GM18951 (cell line): ENCODE data around the gene ZFX.

ENCODE experiments used
- POLR2A ChIP-seq: IDR thresholded peaks from 4 replicates; pipeline ENCODE4 v1.6.1; 2011; ENCODE audit warnings: mild to moderate bottlenecking; ENCODE audit not compliant: insufficient read length, insufficient read depth; ENCODE audit errors: extremely low read depth
- in situ Hi-C: fragments of 300-500 bp; cut with MboI; formaldehyde crosslinking; loops from one replicate; pipeline ENCODE4 v1.12.0; 2022; ENCODE audit warnings: low sequenced_read_pairs, mixed read lengths, inconsistent platforms; ENCODE audit not compliant: unreplicated experiment

The ZFX gene

DNA sequence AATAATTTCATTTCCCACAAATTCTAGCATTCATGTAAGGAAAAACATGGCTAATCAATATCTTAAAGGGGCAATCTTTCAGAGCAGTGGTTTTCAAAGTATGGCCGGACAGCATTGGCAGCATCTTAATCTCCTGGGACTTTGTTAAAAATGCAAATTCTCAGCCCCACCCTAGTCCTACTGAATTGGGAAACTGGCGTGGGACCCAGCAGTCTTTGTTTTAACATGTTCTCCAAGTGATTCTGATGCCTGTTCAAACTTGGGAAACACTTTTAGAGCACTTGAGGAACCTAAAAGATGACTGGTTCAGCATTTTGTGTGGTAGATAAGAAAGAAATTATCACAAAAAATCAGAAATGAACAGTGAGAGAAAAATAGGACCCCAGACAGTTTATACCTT lies 65.7 kb downstream of the ZFX start:
- in situ Hi-C loops, result no loop called here
- TF ChIP-seq POLR2A, result no peak

DNA sequence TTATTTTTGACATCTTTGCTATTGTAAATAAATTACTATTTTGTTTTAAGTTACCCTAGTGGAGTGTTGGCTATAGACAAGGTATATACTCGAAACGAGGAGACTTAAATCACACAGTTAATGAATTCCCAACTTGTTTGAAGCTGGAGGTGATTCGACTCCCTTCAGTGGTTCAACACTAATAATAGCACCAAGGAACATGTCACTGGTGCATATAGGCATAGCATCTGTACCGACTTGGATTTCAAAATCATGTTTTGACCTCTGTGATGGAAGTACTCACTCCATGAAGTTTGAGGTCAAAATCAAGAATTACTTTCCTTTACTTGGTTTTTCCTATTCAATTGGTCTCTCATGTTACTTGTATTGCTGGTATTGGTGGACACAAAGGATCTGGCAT lies 66.5 kb downstream of the ZFX start:
- no peak for TF ChIP-seq POLR2A
- in situ Hi-C loops, result no loop called here

DNA sequence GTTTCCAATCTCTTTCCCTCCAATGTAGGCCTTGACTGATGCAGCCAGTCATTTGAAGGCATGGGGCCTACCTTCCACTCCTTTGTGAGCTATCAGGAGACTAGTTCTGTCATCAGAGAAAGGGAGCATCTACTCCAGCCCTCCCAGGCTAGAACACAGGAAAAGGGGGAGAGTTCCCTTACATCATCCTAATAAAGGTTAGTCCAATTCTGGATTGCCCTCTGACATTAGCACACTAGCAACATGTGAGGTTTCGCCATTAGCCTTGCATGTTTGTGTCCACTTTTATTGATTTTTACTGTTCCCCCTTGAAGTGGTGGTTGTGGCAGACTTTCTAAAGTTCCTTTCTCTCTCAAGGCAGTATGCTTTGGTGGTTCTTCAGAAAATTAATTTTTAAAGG lies 67.3 kb downstream of the ZFX start:
- in situ Hi-C loops, result no loop called here
- TF ChIP-seq POLR2A, result no peak

DNA sequence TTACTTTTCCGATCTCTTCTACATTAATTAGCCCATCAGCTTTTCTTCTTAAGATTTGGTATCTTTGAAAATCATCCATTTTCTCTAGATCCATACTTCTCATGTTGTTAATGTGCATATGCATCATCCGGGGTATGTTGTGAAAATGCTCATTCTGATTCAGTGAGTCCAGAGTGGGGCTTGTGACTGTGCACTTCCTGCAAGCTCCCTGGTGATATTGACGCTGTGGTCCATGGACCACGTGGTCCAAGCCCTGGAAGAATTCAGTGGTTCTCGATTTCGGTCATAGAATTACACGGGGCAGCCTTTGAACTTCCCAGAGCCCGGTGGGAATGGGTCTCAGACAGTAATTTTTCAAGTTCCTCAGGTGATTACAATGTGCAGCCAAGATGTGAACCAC lies 69.8 kb downstream of the ZFX start:
- in situ Hi-C loops, result no loop called here
- TF ChIP-seq POLR2A, result no peak

DNA sequence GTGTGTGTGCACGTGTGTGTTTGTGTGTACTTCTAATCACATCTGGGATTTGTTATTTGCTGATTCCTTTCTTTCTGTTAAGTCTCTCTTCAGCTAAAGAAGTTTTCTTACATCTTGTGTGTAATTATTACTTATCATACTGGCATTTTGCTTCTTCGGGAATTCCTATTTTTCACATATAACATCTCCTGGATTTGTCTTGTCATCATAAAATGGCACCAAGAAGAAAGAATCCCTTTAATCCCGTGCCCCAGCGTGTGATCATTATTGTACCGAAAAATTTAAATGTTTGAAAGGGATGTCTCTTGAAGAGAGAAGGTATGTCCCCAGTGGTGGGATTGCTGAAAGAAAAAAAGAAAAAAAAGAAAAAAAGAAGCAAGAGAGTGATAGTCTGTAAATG lies 72.3 kb downstream of the ZFX start:
- in situ Hi-C loops, result loop anchor here (10.0 kb wide), 1 partner anchor 307 kb away; no protein-coding TSS in a partner anchor
- TF ChIP-seq POLR2A, result no peak

DNA sequence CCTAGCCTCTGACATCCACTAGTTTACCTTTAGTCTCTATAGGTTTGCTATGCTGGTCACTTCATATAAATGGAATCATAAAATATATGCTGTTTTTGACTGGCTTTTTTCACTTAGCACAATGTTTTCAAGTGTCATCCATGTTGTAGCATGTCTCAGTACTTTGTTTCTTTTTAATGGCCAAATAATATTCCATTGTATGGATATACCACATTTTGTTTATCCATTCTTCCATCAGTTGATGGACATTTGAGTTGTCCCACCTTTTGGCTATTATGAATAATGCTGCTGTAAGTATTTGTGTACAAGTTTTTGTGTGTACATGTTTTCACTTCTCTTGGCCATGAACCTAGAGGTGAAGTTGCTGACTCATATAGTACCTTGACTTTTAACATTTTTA lies 75.7 kb downstream of the ZFX start:
- no peak for TF ChIP-seq POLR2A
- in situ Hi-C loops, result loop anchor here (10.0 kb wide), 1 partner anchor 310 kb away; no protein-coding TSS in a partner anchor

DNA sequence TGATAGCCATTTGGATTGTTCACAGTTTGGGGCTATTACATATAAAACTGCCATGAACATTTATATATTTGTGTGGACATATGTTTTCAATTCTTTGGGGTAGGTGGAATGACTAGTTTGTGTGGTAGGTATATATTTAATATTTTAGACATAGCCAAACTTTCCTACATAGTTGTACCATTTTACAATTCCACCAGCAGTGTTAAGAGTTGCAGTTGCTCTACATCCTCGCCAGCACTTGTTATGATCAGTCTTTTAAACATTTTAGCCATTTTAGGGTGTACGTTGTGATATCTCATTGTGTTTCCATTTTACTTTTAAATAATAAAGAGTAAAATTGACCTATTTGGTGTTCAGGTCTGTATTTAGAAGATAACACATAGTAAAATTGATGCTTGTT lies 76.6 kb downstream of the ZFX start:
- in situ Hi-C loops, result loop anchor here (10.0 kb wide), 1 partner anchor 311 kb away; no protein-coding TSS in a partner anchor
- TF ChIP-seq POLR2A, result no peak

DNA sequence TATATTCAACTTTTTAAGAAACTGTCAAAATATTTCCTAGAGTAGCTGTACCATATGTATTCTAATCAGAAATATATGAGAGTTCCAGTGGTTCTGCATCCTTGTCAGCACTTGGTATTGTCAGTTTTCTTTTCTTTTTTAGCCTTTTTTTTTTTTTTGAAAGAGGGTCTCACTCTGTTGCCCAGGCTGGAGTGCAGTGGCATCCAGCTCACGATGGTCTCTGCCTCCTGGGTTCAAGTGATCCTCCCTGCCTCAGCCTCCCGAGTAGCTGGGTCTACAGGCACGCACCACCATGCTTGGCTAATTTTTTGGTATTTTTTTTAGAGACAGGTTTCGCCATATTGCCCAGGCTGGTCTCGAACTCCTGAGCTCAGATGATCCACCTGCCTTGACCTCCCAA lies 79.1 kb downstream of the ZFX start:
- in situ Hi-C loops, result loop anchor here (10.0 kb wide), 1 partner anchor 314 kb away; no protein-coding TSS in a partner anchor
- TF ChIP-seq POLR2A, result no peak

DNA sequence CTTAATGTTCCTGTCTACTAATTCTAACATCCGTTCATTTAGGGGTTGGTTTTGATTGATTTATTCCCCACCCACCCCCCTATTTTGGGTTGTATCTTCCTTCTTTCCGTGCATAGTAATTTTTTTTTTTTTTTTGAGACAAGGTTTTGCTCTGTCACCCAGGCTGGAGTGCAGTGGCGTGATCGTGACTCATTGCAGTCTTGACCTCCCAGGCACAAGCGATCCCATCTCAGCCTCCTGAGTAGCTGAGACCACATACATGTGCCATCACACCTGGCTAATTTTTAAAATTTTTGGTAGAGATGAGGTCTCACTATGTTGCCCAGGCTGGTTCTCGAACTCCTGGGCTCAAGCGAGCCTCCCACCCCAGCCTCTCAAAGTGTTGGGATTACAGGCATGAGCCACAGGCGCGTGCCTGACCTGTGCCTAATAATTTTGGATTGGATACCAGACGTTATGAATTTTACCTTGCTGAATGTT lies 79.9 kb downstream of the ZFX start:
- TF ChIP-seq POLR2A, result no peak
- in situ Hi-C loops, result loop anchor here (10.0 kb wide), 1 partner anchor 315 kb away; no protein-coding TSS in a partner anchor

DNA sequence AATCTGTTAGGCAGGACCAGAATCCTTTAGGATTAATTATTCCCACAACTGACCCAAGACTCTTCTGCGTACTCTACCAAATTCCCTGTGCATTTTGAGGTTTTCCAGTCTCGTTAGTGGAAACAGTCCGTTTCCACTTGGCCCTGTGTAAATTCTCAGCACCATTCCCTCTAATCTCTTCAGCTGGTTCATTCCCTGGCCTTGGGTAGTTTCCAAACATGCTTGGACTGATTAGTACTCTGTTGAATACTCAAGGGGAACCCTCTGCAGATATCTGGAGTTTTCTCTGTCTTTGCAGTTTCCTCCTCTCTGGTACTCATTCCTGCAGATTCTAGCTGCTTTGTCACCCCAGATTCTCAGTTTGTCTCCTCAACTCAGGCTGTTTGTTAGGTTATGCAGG lies 80.4 kb downstream of the ZFX start:
- in situ Hi-C loops, result loop anchor here (10.0 kb wide), 1 partner anchor 315 kb away; no protein-coding TSS in a partner anchor
- no peak for TF ChIP-seq POLR2A

DNA sequence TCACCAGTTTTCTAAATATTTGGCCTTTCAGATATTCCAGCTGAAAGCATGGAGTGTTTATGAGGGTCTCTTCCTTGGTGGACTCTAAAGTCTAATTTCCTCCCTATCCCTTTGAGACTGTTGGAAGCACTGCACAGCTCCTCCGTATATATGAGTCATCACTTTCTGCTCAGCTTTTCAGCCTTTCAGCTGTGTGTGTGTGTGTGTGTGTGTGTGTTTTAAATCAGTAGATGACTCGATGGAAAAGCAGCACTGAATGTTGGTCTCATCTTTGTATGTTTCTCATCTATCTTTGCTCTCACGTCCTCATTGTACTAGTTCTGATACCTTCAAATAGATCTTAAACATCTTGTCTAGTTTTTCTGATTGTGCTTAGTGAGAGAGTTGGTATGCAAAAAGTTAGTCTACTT lies 81.6 kb downstream of the ZFX start:
- in situ Hi-C loops, result no loop called here
- no peak for TF ChIP-seq POLR2A

DNA sequence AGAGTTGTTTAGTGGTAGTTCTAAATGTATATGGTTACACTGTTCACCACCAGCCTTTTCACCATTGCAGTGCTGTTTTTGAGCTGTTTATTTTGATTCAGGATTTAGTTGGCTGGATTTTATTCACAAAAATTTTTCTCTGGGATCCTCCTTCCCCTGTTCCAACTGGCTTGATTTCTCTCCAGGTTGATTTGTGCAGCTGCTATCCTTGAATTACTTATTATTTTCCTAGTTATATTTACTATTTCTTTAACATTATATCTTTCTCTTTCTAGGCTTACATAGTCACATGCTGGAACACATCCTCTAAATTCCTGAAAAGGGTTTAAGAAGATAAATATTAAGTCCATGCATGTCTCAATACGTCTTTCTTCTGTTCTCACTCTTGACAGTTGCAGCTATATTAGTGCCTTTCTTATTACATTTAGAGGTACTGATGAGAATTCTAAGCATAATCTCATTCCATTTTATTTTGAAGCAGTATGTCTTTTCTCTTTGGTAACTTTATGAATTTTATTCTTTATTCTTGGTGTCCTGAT lies 82.2 kb downstream of the ZFX start:
- TF ChIP-seq POLR2A, result no peak
- in situ Hi-C loops, result no loop called here

DNA sequence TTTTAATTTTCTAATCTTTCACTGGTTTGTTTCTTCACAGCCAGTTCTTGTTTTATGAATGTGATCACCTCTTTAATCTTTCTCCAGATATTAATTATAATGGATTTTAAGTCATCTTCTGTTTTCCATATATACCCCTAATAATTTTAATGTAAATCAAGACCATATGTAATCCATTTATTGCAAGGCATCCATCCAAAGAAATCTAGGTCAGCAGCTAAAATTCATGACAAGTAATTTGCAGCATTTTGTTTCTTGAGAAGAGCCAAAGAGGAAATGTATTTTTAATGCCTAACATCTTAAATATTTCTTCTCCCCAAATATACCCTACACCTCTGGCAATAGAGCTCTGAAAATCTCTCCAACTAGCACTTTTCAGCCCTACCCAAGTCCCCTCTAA lies 83.3 kb downstream of the ZFX start:
- in situ Hi-C loops, result no loop called here

DNA sequence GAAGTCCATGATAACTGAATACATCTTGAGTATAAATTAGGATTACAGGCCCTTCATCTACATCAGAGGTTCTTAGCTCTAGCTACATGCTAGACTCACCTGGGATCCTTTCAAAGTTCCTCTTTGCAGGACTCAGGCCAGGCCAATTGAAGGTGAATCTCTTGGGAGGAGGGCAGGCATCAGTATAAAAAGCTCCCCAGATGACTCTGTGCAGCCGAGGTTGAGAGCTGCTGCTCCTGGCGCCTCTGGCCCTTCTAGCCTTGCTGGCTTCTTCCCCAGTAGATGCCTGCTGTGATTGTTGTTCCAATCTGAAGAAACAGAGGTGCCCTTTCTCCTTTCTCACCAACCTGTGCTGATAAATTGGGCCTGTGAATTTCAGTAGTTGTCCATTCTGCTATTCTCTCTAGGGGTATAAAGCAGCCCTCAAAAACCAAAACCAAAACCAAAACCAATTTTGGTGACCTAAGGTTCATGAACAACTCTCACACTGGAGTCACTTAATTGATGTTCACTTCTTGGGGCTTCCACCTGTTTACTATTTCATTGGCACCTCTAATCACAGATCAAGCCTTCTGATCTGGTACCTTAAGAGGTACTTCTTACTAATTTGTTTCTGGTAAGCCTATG lies 85.7 kb downstream of the ZFX start:
- no peak for TF ChIP-seq POLR2A
- in situ Hi-C loops, result no loop called here

More for the DNA sequence above, 83.3 kb downstream of the ZFX start:
- TF ChIP-seq POLR2A, result no peak
